Measurements from ENCODE around the gene ZNF831.

The ZNF831 gene

GRCh38 chr20:59163631-59164530, at the start of gene ZNF831:
TSS of gene ZNF831 (plus strand) at chr20:59163821. CDS start at chr20:59191020, 27,199 bp downstream.
- no peak for DNase-seq (ENCODE audit: low read depth in 1 of 2, low spot score in 1 of 2)

- DNase-seq (ENCODE audit: low read depth in 1 of 2, low spot score in 1 of 2), result no peak
Measured at GRCh38 chr20:59117526-59117925, 46.1 kb upstream of the ZNF831 start.

GRCh38 chr20:59118855-59119254, 44.8 kb upstream of the ZNF831 start:
- DNase-seq (ENCODE audit: low read depth in 1 of 2, low spot score in 1 of 2), result no peak

GRCh38 chr20:59120491-59120890, 43.1 kb upstream of the ZNF831 start:
- peak in 1 of 2 donors; percentile 19 for DNase-seq (ENCODE audit: low read depth in 1 of 2, low spot score in 1 of 2)

- no peak for DNase-seq (ENCODE audit: low read depth in 1 of 2, low spot score in 1 of 2)
Measured at GRCh38 chr20:59120919-59121318, 42.7 kb upstream of the ZNF831 start.

- DNase-seq (ENCODE audit: low read depth in 1 of 2, low spot score in 1 of 2), result no peak
Measured at GRCh38 chr20:59121714-59122565, 41.7 kb upstream of the ZNF831 start.

GRCh38 chr20:59122566-59122919, 41.1 kb upstream of the ZNF831 start:
- no peak for DNase-seq (ENCODE audit: low read depth in 1 of 2, low spot score in 1 of 2)

- peak in 1 of 2 donors; percentile 44 for DNase-seq (ENCODE audit: low read depth in 1 of 2, low spot score in 1 of 2)
Measured at GRCh38 chr20:59123011-59123677, 40.5 kb upstream of the ZNF831 start.

- DNase-seq (ENCODE audit: low read depth in 1 of 2, low spot score in 1 of 2), result no peak
Measured at GRCh38 chr20:59123678-59124255, 39.9 kb upstream of the ZNF831 start.

GRCh38 chr20:59124296-59125029, 39.2 kb upstream of the ZNF831 start:
- DNase-seq (ENCODE audit: low read depth in 1 of 2, low spot score in 1 of 2), result no peak

GRCh38 chr20:59125332-59125731, 38.3 kb upstream of the ZNF831 start:
- no peak for DNase-seq (ENCODE audit: low read depth in 1 of 2, low spot score in 1 of 2)

GRCh38 chr20:59125836-59126235, 37.8 kb upstream of the ZNF831 start:
- DNase-seq (ENCODE audit: low read depth in 1 of 2, low spot score in 1 of 2), result no peak

GRCh38 chr20:59127839-59128238, 35.8 kb upstream of the ZNF831 start:
- DNase-seq (ENCODE audit: low read depth in 1 of 2, low spot score in 1 of 2), result no peak

- no peak for DNase-seq (ENCODE audit: low read depth in 1 of 2, low spot score in 1 of 2)
Measured at GRCh38 chr20:59131551-59132285, 31.9 kb upstream of the ZNF831 start.

GRCh38 chr20:59134182-59134581, 29.4 kb upstream of the ZNF831 start:
- DNase-seq (ENCODE audit: low read depth in 1 of 2, low spot score in 1 of 2), result no peak

GRCh38 chr20:59135093-59135492, 28.5 kb upstream of the ZNF831 start:
- no peak for DNase-seq (ENCODE audit: low read depth in 1 of 2, low spot score in 1 of 2)

- no peak for DNase-seq (ENCODE audit: low read depth in 1 of 2, low spot score in 1 of 2)
Measured at GRCh38 chr20:59136027-59136426, 27.6 kb upstream of the ZNF831 start.

GRCh38 chr20:59137532-59137931, 26.1 kb upstream of the ZNF831 start:
- no peak for DNase-seq (ENCODE audit: low read depth in 1 of 2, low spot score in 1 of 2)

- DNase-seq (ENCODE audit: low read depth in 1 of 2, low spot score in 1 of 2), result no peak
Measured at GRCh38 chr20:59138114-59138748, 25.4 kb upstream of the ZNF831 start.
